HepG2 (cell line): Measurements from ENCODE around the gene TST. TPM values are rescaled to one million over a fixed set of nuclear protein-coding genes. Genes with fewer than 3 reads are reported as not detected.

Source experiments
- ATAC-seq: fragments of 200-7000 bp; cut with Tn5 transposase; 3 replicates; pipeline ENCODE4 v1.9.1; 2020; ENCODE audit warnings: mild to moderate bottlenecking, moderate library complexity
- BruUV-seq: library from RNA; stranded (reverse); fragments of 400-500 nt; replicated peaks from 2 replicates; lab custom pipeline; 2021; lab: Mats Ljungman, UMichigan
- CTCF ChIA-PET: fragments of 300-600 bp; formaldehyde crosslinking; extraction: SDS; loops from one replicate; lab custom pipeline; 2021; ENCODE audit warnings: low total read pairs, inconsistent platforms, low intra/inter-chr PET ratio; lab: Yijun Ruan, JAX
- POLR2A ChIA-PET: fragments of 350-600 bp; sonication (Branson Sonifier 250); formaldehyde crosslinking; loops from one replicate; lab custom pipeline; 2020; ENCODE audit warnings: antibody characterized with exemption, inconsistent platforms; lab: Yijun Ruan, JAX
- DNase-seq: peaks from one replicate; pipeline ENCODE4 v3.0.0-alpha.2; 2015; ENCODE audit warnings: low spot score
- FAIRE-seq: peaks from 3 replicates; lab custom pipeline; 2011; peaks lifted over from hg19 to GRCh38; lab: Jason Lieb, UNC
- H2AFZ ChIP-seq: one replicate; pipeline ENCODE4 v1.6.1; 2011; ENCODE audit warnings: low read length, inconsistent platforms
- H3K27ac ChIP-seq: fragments of 300-600 bp; 3 replicates; pipeline ENCODE4 v1.8.0; 2011; ENCODE audit warnings: mixed run types, mild to moderate bottlenecking, mixed read lengths, low read length, inconsistent platforms; ENCODE audit not compliant: insufficient read depth; ENCODE audit errors: extremely low read length
- H3K27me3 ChIP-seq, 2 experiments: fragments of 200-600 bp in 1 of 2; 2 replicates in 1 of 2; 3 replicates in 1 of 2; pipeline versions ENCODE4 v1.6.0 to v1.8.0; 2011; ENCODE audit warnings: low read length in 2 of 2, mild to moderate bottlenecking in 2 of 2, moderate library complexity in 2 of 2, inconsistent platforms in 1 of 2; ENCODE audit not compliant: insufficient read depth in 2 of 2, control insufficient read depth in 1 of 2
- H3K36me3 ChIP-seq, 2 experiments: fragments of 200-600 bp in 1 of 2; replicated peaks in 1 of 2; 2 replicates in 1 of 2; 3 replicates in 1 of 2; pipeline versions ENCODE4 v1.5.1 to v1.8.0; 2011; ENCODE audit warnings: low read length in 2 of 2, inconsistent platforms in 1 of 2; ENCODE audit not compliant: insufficient read depth in 2 of 2, control insufficient read depth in 1 of 2
- H3K4me1 ChIP-seq: 2 replicates; pipeline ENCODE4 v1.5.1; 2012; ENCODE audit warnings: low read length, inconsistent platforms; ENCODE audit not compliant: insufficient read depth
- H3K4me2 ChIP-seq: 2 replicates; pipeline ENCODE4 v1.6.0; 2011; ENCODE audit warnings: low read depth, low read length, inconsistent platforms
- H3K4me3 ChIP-seq, 3 experiments: fragments of 200-600 bp in 1 of 3; sonication (generic), shearing (Covaris generic) in 1 of 3; replicated peaks in 1 of 3; 2 replicates each; pipeline ENCODE4 v1.5.1; 2011 to 2016; ENCODE audit warnings: low read length in 3 of 3, inconsistent platforms in 2 of 3, low read depth in 2 of 3, mild to moderate bottlenecking in 2 of 3, control low read depth in 1 of 3, mixed read lengths in 1 of 3; ENCODE audit not compliant: insufficient read depth in 1 of 3
- H3K79me2 ChIP-seq: one replicate; pipeline ENCODE4 v1.6.1; 2011; ENCODE audit warnings: low read length, inconsistent platforms; ENCODE audit not compliant: insufficient read depth
- H3K9ac ChIP-seq: 2 replicates; pipeline ENCODE4 v1.6.0; 2011; ENCODE audit warnings: mild to moderate bottlenecking, low read depth, low read length, inconsistent platforms; ENCODE audit not compliant: insufficient read depth
- H3K9me3 ChIP-seq: 2 replicates; pipeline ENCODE4 v1.5.1; 2012; ENCODE audit warnings: mild to moderate bottlenecking, low read length
- H4K20me1 ChIP-seq: 2 replicates; pipeline ENCODE4 v1.6.0; 2011; ENCODE audit warnings: inconsistent platforms, mild to moderate bottlenecking, low read length, moderate library complexity; ENCODE audit not compliant: insufficient read depth
- CENPBD1 ChIP-seq: sonication (generic); formaldehyde crosslinking; IDR thresholded peaks from 2 replicates; pipeline ENCODE4 v1.8.0; 2022; ENCODE audit warnings: missing genetic modification reagents, low read depth, mild to moderate bottlenecking, borderline replicate concordance
- DR1 ChIP-seq: sonication (generic); formaldehyde crosslinking; IDR thresholded peaks from 2 replicates; pipeline ENCODE4 v1.8.0; 2021; ENCODE audit warnings: mild to moderate bottlenecking, missing genetic modification reagents, inconsistent platforms
- E2F5 ChIP-seq: sonication (generic); formaldehyde crosslinking; conservative IDR thresholded peaks from 2 replicates; pipeline ENCODE4 v1.4.0; 2020; ENCODE audit warnings: missing genetic modification reagents
- KDM1A ChIP-seq: IDR thresholded peaks from 2 replicates; pipeline ENCODE4 v1.6.1; 2016; ENCODE audit warnings: missing compliant biosample characterization
- MAFG ChIP-seq: sonication (generic); formaldehyde crosslinking; IDR thresholded peaks from 2 replicates; pipeline ENCODE4 v1.5.1; 2020; ENCODE audit warnings: mild to moderate bottlenecking, missing genetic modification reagents
- NCOA1 ChIP-seq: sonication (generic); formaldehyde crosslinking; IDR thresholded peaks from 2 replicates; pipeline ENCODE4 v1.9.0; 2021; ENCODE audit warnings: missing genetic modification reagents
- PRDM15 ChIP-seq: sonication (generic); formaldehyde crosslinking; IDR thresholded peaks from 2 replicates; pipeline ENCODE4 v1.4.0; 2020; ENCODE audit warnings: missing genetic modification reagents
- RXRA ChIP-seq: sonication (generic); formaldehyde crosslinking; IDR thresholded peaks from 2 replicates; pipeline ENCODE4 v1.5.1; 2020; ENCODE audit warnings: missing genetic modification reagents
- SIN3A ChIP-seq: IDR thresholded peaks from 2 replicates; pipeline ENCODE4 v1.6.1; 2011; ENCODE audit warnings: low read depth, mild to moderate bottlenecking, control low read depth, low read length, borderline replicate concordance
- SIX1 ChIP-seq: sonication (generic); formaldehyde crosslinking; IDR thresholded peaks from 2 replicates; pipeline ENCODE4 v1.4.0; 2020; ENCODE audit warnings: missing genetic modification reagents, borderline replicate concordance
- TCF7 ChIP-seq: sonication (generic); IDR thresholded peaks from 2 replicates; pipeline ENCODE4 v1.6.1; 2016; ENCODE audit warnings: antibody characterized with exemption, low read depth
- THAP11 ChIP-seq: IDR thresholded peaks from 2 replicates; pipeline ENCODE4 v1.6.1; 2016; ENCODE audit warnings: missing biosample characterization, missing genetic modification reagents
- ZBTB14 ChIP-seq: sonication (generic); formaldehyde crosslinking; IDR thresholded peaks from 2 replicates; pipeline ENCODE4 v1.4.0; 2020; ENCODE audit warnings: missing genetic modification reagents
- ZNF12 ChIP-seq: sonication (generic); formaldehyde crosslinking; IDR thresholded peaks from 2 replicates; pipeline ENCODE4 v1.5.0; 2020; ENCODE audit warnings: missing genetic modification reagents
- ZNF292 ChIP-seq: sonication (generic); formaldehyde crosslinking; IDR thresholded peaks from 2 replicates; pipeline ENCODE4 v1.8.1; 2022; ENCODE audit warnings: mild to moderate bottlenecking, low read depth, missing genetic modification reagents, borderline replicate concordance
- ZNF563 ChIP-seq: sonication (generic); formaldehyde crosslinking; IDR thresholded peaks from 2 replicates; pipeline ENCODE4 v1.8.0; 2022; ENCODE audit warnings: mild to moderate bottlenecking, moderate library complexity, missing genetic modification reagents
- ZNF607 ChIP-seq: sonication (generic); formaldehyde crosslinking; IDR thresholded peaks from 2 replicates; pipeline ENCODE4 v1.5.1; 2020; ENCODE audit warnings: missing genetic modification reagents, mild to moderate bottlenecking, borderline replicate concordance
- ZSCAN21 ChIP-seq: sonication (generic); formaldehyde crosslinking; IDR thresholded peaks from 2 replicates; pipeline ENCODE4 v1.8.0; 2022; ENCODE audit warnings: mild to moderate bottlenecking, missing genetic modification reagents, moderate library complexity, borderline replicate concordance
- WGBS: methylation state at CpG from one replicate; pipeline ENCODE4 v1.1.6; 2017; ENCODE audit warnings: low lambda C conversion rate; 5-methylcytosine and 5-hydroxymethylcytosine counted together
- in situ Hi-C: cut with HindIII; loops from 2 replicates; pipeline ENCODE4 v1.10.0; 2017; ENCODE audit warnings: low pct_unique_long_range_greater_than_20kb; ENCODE audit not compliant: extremely low pct_ligation_motif_present
- intact Hi-C: fragments of 100-400 bp; cut with micrococcal nuclease; formaldehyde crosslinking; loops from one replicate; pipeline ENCODE4 v1.10.0; 2022; ENCODE audit not compliant: unreplicated experiment
- polyA plus RNA-seq, 8 experiments: library from polyadenylated mRNA; depleted of rRNA in 3 of 8; stranded (reverse) in 7 of 8; unstranded in 1 of 8; fragments of >200 nt; fragmentation: Illumina TruSeq in 4 of 8; extraction: Trizol in 4 of 8; gene quantifications; 2 replicates each; pipeline versions ENCODE4 v1.2.1 to v1.2.3, GENCODE V29; 2011 to 2016; ENCODE audit warnings: low read depth in 4 of 8, missing spikeins in 1 of 8, mixed read lengths in 1 of 8; ENCODE audit not compliant: insufficient read depth in 1 of 8
- total RNA-seq, 5 experiments: library from RNA; depleted of rRNA; stranded (reverse); fragments of >200 nt; fragmentation: Illumina TruSeq; extraction: Trizol; gene quantifications; 2 replicates each; pipeline ENCODE4 v1.2.3, GENCODE V29; 2016; ENCODE audit warnings: low read depth in 1 of 5

The TST gene
- total and polyA plus RNA-seq, 2 of the 13 experiments (the other 11 are each of a cell fraction or from before 2014, with no cell fraction given) = 44.6 to 63.6 TPM

- no peaks in the 10 kb centered on the region; a peak in 1 of 5 replicates for H3K36me3 ChIP-seq
- H3K27ac ChIP-seq = no peak overlapping the region
- CTCF ChIA-PET = no interaction called here
- intact Hi-C loops (no loop called here), in situ Hi-C loops (no loop called here)
- peaks cover 57% of the 10 kb centered on the region for H3K4me1 ChIP-seq
- peak overlapping the region; percentile 34; the same call in 1 of the 2 replicates for H3K9ac ChIP-seq
- no peaks in the 10 kb centered on the region for H3K9me3 ChIP-seq
- POLR2A ChIA-PET = interaction anchor here (0.8 to 2.2 kb wide), 3 partner anchors 8 to 34 kb away, joined by 4 to 6 read pairs (median 4); partner anchors contain the start of genes MPST and TST
- DNase-seq (no peak), ATAC-seq (no peak), FAIRE-seq (no peak)
- H3K4me2 ChIP-seq = peak overlapping the region; percentile 15; the same call in 1 of the 2 replicates
- H3K27me3 ChIP-seq = peaks cover 0 to 13% of the 10 kb centered on the region in 2 experiments; a peak in 2 of 5 replicates
- H3K79me2 ChIP-seq = no peaks in the 10 kb centered on the region
- H2AFZ ChIP-seq = no peak overlapping the region
- no peak overlapping the region for H3K4me3 ChIP-seq
- no peak for TF ChIP-seq KDM1A (CRISPR knock-in tag)
- TF ChIP-seq RXRA (CRISPR knock-in tag) = no peak
- TF ChIP-seq ZNF607 (CRISPR knock-in tag) = no peak
- no peak for TF ChIP-seq TCF7
- no peak for TF ChIP-seq ZNF563 (CRISPR knock-in tag)
- TF ChIP-seq SIN3A = no peak
- TF ChIP-seq ZNF12 (CRISPR knock-in tag) = no peak
- TF ChIP-seq THAP11 (CRISPR knock-in tag) = no peak
- TF ChIP-seq DR1 (CRISPR knock-in tag) = no peak
- no peak for TF ChIP-seq SIX1
- no peak for TF ChIP-seq CENPBD1 (CRISPR knock-in tag)
- TF ChIP-seq NCOA1 (CRISPR knock-in tag) = no peak
- no peak for TF ChIP-seq E2F5 (CRISPR knock-in tag)
- no peak for TF ChIP-seq ZSCAN21 (CRISPR knock-in tag)
- TF ChIP-seq PRDM15 = no peak
- no peak for TF ChIP-seq MAFG (CRISPR knock-in tag)
- no peak for TF ChIP-seq ZNF292 (CRISPR knock-in tag)
- TF ChIP-seq ZBTB14 (CRISPR knock-in tag) = no peak
- no peaks in the 10 kb centered on the region for H4K20me1 ChIP-seq
- BruUV-seq = no TSS peak
- WGBS = 93% methylated on average over 7 of the region's 16 CpGs
Observed at GRCh38 chr22:37053310-37054055, 34.2 kb upstream of the TST start.
